ENCODE measurements around the gene ARHGEF17.

The ARHGEF17 gene

DNA sequence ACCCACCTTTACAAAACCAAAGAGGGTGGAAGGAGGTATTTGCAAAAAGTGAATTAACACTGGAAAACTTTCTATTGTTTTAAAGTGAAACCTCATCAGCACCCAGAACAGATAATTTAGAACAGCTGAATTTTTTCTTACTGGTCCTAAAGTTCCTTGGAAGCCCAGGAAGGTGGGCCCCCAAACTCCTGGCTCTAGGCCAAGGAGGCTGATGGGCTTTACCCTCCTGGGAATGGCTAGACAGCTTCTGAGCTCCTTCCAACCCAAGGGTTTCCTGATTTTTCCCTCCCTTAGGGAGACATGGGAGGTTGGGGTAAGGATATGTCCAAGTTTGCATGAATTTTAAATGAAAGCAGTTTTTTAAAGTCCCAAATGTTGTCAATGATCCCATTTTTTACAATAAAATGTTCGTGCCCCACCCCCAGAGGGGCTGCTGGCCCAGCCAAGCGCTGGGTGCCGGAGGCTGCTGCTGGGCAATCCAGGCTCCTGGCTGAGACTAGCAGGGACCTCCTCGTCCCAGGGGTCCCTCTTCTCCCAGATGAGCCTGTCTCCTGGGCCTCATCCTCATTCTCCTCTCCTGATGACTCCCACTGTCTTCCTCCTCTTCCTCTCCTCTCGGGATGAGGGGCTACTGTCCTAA is 96.5 kb downstream of the ARHGEF17 start:
- no peak for DNase-seq (ENCODE audit: low read depth, low spot score)

DNA sequence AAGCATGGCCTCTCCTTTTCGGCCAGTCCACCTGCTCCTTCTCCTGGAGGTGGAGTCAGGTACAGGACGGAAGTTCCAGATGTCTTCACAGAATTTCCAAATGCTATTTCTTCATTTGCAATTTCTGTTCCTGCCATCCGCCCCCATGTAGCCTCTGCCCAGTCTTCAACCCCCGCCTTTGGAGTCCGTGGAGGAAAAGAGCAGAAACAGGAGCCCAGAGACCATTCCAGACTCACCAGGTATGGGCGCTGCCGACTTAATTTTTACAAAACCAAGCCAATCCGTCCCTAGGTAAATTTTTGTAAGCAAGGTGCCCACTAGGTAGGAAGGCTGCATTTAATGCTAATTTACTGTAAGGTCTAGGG is 97.1 kb downstream of the ARHGEF17 start:
- no peak for DNase-seq (ENCODE audit: low read depth, low spot score)

DNA sequence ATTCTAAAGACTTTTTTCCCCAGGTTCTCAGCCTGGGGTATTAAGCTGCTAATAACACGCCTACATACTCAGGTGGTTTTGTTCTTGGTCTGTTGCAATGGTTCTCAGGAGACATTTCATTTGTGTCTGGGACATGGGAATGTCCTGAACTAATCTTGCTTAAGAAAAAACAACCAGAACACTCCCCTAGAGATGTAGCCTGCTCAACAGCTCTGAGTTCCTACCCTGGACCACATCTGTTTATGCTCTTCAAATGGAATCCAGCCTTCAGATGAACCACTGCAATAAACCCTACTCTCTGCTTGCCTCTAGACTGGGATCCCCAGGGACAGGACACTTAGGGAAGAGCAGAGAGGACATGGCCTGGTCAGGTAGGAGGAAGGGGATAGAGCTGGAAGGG is 98.1 kb downstream of the ARHGEF17 start:
- no peak for DNase-seq (ENCODE audit: low read depth, low spot score)

DNA sequence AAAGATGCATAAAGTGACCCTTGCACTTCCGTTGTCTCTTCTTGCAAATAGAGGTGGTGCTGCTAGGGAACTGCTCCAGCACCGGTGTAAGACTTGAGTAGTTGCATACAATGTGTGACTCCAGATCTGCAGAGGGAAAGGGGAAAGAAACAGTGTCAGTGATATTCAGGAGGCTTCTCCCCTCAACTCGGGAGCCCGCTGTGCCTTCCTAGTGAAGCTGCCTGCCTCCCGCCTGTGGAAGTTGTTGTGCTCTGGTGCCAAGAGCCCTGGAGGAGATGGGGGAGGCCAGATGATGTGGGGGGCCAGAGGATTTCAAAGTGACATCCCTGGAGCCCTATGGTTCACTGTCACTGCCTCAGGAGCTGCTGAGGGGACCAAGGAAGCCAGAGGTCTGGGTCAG is 98.5 kb downstream of the ARHGEF17 start:
- DNase-seq (ENCODE audit: low read depth, low spot score): no peak

DNA sequence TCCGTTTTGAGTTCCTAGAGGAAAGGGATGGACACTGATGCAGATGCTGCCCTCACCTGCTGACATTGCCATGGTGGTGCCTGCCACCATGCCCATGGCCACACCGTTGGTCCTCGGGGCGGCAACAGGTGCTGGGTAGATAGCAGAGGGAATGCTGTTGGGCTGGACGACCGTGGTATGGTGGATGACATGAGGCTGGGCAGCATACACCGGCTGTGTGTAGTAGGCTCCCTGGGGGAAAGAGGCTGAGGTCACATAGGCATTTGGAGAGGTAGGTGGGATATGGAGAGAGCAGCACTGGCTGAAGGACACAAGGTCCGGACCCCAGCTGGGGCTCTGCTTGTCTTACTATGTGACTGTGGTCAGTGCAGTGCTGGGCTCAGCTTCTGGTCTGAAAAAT is 101.4 kb downstream of the ARHGEF17 start:
- DNase-seq (ENCODE audit: low read depth, low spot score): no peak

DNA sequence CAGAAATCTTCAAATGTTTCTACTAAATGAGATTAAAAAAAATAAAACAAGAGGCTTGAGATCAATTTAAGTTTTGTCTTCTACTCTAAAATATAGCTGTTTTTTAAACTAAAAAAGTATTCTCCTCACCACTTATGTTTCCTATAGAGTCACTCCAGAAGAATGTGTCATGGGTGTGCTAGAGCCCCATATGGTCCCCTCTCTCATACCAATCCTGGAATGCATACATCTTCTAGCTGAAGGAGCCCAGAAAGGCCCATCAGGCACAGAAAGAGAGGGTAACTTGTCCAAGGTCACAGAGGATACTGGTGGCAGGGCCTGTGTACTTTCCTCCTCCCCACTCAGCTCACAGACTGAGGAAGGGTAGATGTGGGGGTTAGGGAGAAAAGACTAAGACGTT is 102.6 kb downstream of the ARHGEF17 start:
- DNase-seq (ENCODE audit: low read depth, low spot score): no peak

DNA sequence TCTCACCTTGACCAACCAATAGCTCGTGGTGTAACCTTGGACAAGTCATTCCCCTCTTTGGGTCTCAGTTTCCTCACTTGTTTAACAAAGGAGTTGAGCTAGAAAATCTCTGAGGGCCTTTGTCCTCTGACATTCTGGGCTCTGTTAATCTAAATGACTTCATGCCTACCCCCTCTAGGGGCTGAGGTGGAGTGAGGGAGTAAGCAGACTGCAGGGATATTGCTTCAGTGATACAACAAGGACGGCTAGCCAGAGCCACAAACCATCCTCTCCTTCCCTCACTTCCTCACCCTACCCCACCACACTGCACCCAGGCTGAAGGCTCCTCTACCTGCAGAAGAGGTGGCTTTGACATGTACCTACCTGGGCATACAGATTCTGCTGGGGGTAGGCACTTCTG is 103.0 kb downstream of the ARHGEF17 start:
- no peak for DNase-seq (ENCODE audit: low read depth, low spot score)

DNA sequence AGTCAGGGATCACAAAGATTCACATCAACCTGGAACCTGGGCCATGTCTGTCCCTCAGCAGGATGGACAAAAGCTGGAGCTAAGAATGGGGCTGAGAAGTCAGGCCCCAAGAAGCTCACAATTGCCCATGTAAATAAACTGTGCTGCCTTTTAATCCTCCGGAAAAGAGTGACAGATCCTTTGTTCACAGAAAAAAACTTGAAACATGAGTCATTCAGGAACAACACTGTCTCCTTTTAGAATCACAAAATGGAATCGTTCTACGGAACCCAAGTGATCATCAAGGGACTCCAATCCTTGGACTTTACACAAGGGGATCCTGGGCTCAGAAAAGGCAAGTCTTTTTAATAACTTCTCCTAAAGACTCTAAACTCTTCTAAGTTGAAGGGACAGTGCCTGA is 104.2 kb downstream of the ARHGEF17 start:
- DNase-seq (ENCODE audit: low read depth, low spot score): no peak

DNA sequence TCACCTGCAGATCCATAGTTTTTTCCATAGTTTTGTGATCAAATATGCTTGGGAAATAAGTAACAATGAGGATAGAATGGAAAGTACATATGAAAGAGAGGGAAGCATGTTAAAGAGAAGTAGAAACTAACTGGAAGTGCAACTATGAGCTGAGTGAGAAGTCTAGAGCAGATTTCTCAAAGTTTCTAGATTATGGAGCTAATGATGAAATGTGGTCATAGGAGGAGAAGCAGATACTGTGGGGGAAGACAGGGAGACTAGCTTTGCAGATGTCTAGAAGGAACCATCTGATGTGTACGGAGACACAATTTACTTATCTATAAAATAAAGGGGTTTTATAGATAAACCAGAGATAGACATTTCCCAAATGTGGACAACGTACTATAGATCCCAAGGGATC is 105.2 kb downstream of the ARHGEF17 start:
- DNase-seq (ENCODE audit: low read depth, low spot score): no peak

DNA sequence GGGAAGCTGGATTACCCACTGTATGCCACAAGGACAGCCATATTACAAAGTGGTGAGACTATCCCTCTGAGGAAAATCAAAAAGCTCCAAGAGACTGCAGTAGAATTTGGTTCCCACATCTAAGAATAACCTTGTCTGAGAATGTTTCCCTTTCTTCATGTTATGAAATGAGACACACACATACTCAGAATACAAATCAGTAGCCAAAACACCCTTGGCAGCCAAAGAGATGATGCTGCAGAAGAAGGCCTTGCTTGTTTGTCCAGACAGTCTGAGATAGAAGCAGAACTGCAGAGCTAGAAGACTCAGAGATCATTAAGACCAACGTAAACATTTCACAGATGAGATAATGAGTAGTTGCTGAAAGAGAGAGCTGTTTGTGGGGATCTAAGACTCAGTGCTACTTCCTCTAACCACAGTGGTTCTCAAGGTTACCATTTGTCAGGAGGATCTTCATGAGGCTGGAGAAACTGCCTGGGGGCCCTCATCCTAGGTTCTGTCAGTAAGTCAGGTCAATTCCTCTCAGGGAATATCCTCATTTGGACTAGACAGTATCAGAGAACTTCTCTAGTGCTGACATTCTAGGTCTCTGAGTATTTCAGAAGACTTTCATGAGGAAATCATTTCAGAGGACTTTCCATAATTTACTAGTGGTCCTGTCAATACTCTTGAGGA is 107.0 kb downstream of the ARHGEF17 start:
- DNase-seq (ENCODE audit: low read depth, low spot score): no peak

DNA sequence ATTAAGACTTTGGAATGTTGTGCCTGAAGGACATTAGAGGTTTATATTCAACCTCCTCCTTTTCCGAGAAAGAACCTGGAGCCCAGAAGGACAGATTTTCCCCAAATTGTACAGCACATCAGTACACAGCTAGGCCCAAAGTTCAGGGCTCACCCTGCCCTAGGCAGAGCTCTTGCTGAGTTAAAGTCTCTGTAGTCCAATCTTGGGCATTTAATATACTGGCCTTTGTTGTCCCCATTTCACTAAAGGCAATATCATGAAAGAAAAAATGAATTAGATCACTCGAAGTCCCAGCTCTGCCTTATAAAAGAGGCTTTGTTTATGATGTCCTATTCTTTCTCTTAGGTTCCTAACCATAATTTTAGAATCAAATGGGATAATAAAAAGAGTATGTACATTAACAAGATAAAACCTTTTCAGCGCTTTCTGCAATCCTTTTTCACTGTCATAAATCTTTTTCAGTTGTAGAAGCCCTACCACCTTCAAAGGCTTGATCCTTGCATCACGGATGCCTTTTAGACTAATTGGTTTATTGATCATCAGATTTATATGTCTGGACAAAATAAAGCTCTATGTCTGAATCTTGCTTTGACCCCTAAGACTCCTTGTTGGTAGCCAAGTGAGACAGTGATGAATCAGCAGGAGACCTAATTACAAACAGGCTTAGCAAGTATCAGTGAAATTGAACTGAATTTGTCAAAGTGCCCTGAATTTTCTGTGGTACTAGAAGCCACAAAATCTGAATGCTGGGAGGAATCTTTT is 108.0 kb downstream of the ARHGEF17 start:
- no peak for DNase-seq (ENCODE audit: low read depth, low spot score)

DNA sequence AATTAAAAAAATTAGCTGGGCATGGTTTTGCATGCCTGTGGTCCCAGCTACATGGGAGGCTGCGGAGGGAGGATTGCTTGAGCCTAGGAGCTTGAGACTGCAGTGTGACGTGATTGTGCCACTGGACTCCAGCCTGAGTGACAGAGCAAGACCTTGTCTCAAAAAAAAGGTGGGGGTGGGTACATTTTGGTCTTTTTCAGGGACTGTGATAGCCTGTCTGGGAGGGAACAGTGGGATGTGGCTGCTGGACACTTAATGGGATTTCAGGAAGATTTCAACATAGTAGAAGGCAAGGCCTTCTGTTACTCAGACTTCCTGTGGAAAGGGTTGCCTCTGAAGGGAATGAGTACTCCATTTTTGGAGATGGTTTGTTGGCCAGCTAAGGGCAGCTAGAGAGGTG is 108.7 kb downstream of the ARHGEF17 start:
- DNase-seq (ENCODE audit: low read depth, low spot score): no peak

All from iPS DF 19.7 (cell line).